Stimulated activated naive CD8-positive, alpha-beta T cell treated with anti-CD3 and anti-CD28 coated beads, Interleukin-15, Interleukin-2, amounts not matched to agents 100 ng/mL and 50 ng/mL, for 24 hours (primary cell): ENCODE measurements around the gene GPR37L1.

Source experiments
- H3K27ac Mint-ChIP-seq: one replicate; pipeline ENCODE4 v1.8.0; 2021; ENCODE audit warnings: mild to moderate bottlenecking, mixed read lengths
- H3K27me3 Mint-ChIP-seq: one replicate; pipeline ENCODE4 v1.8.0; 2021; ENCODE audit warnings: mixed read lengths
- H3K36me3 Mint-ChIP-seq: one replicate; pipeline ENCODE4 v1.8.0; 2021; ENCODE audit warnings: low read depth, mixed read lengths
- H3K4me1 Mint-ChIP-seq: one replicate; pipeline ENCODE4 v1.8.0; 2021; ENCODE audit warnings: low read depth, mixed read lengths
- H3K4me3 Mint-ChIP-seq: one replicate; pipeline ENCODE4 v1.8.0; 2021; ENCODE audit warnings: mild to moderate bottlenecking, mixed read lengths
- H3K9me3 Mint-ChIP-seq: one replicate; pipeline ENCODE4 v1.8.0; 2021; ENCODE audit warnings: mixed read lengths

Gene GPR37L1, protein sequence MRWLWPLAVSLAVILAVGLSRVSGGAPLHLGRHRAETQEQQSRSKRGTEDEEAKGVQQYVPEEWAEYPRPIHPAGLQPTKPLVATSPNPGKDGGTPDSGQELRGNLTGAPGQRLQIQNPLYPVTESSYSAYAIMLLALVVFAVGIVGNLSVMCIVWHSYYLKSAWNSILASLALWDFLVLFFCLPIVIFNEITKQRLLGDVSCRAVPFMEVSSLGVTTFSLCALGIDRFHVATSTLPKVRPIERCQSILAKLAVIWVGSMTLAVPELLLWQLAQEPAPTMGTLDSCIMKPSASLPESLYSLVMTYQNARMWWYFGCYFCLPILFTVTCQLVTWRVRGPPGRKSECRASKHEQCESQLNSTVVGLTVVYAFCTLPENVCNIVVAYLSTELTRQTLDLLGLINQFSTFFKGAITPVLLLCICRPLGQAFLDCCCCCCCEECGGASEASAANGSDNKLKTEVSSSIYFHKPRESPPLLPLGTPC

DNA sequence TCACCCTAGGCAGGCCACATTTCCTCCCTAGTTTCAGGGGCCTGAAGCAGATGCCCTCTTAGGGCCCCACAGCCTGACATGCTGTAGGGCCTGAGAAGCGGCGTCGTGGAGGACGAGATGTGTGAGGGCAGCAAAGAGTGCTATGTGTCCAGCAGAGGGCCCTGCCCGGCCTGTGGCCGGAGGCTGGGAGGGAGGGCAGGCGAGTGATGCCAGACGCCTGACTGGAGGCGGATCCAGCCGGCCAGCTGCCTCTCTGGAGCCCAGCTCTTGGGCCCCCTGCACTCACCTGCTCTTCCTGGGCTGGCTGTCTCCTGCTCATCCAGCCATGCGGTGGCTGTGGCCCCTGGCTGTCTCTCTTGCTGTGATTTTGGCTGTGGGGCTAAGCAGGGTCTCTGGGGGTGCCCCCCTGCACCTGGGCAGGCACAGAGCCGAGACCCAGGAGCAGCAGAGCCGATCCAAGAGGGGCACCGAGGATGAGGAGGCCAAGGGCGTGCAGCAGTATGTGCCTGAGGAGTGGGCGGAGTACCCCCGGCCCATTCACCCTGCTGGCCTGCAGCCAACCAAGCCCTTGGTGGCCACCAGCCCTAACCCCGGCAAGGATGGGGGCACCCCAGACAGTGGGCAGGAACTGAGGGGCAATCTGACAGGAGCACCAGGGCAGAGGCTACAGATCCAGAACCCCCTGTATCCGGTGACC lies at the start of gene GPR37L1:
TSS of gene GPR37L1 (plus strand) at position 279 of the 697 bp plus-strand sequence. CDS start at position 326, 47 bp downstream.
- H3K27ac Mint-ChIP-seq: no peak within 1 kb of the TSS

DNA sequence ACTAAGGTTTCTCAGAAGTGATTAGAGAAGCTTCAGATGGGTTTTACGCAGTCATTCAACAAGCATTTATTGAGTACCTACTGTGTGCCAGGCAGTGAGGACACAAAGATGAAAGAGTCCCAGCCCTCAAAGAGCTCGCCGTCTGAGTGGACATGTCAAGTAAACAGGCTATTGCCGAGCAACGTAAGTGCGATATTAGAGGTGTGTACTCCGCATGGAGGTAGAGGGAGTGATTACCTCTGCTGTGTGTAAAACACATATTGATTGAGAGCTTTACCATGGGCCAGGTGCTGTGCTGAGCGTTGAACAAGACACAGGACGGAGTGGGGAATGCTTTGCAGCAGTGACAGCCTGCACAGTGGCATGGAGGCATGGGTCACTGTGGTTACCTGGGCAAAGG lies 49.5 kb upstream of the GPR37L1 start:
- H3K27me3 Mint-ChIP-seq: no peaks in the 10 kb centered on the region

More for the DNA sequence above, at the start of gene GPR37L1:
- Mint-ChIP-seq H3K4me3 (no peak within 1 kb of the TSS), H3K27me3 (peaks cover 20% of the 10 kb centered on the region), H3K9me3 (no peaks in the 10 kb centered on the region), H3K4me1 (no peaks in the 10 kb centered on the region), H3K36me3 (no peaks in the 10 kb centered on the region)

DNA sequence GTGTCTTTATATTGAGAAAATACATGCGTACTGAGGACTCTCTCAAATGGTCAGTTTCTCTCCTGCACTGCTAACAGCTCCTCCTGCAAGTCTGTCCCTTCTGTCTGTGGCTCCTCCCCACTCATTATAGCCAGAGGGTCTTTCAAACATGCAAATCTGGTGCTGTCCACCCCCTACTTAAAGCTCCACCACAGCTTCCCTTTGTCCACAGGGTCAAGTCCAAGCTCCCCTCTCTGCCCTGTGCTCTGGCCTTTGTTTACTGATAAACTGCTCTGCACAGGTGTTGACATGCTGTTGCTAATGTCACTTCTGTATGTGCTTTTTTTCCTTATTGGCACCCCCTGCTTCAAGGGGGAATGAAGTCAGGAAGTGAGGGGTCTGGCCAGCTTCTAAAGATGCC lies 47.7 kb upstream of the GPR37L1 start:
- H3K36me3 Mint-ChIP-seq: no peaks in the 10 kb centered on the region
- no peaks in the 10 kb centered on the region for H3K27me3 Mint-ChIP-seq
- H3K4me1 Mint-ChIP-seq: no peaks in the 10 kb centered on the region
- no peak overlapping the region for H3K27ac Mint-ChIP-seq
- no peak overlapping the region for H3K4me3 Mint-ChIP-seq
- no peaks in the 10 kb centered on the region for H3K9me3 Mint-ChIP-seq

More for the DNA sequence above, 49.5 kb upstream of the GPR37L1 start:
- Mint-ChIP-seq H3K4me3 (no peak overlapping the region), H3K36me3 (no peaks in the 10 kb centered on the region), H3K9me3 (no peaks in the 10 kb centered on the region), H3K27ac (no peak overlapping the region), H3K4me1 (no peaks in the 10 kb centered on the region)

DNA sequence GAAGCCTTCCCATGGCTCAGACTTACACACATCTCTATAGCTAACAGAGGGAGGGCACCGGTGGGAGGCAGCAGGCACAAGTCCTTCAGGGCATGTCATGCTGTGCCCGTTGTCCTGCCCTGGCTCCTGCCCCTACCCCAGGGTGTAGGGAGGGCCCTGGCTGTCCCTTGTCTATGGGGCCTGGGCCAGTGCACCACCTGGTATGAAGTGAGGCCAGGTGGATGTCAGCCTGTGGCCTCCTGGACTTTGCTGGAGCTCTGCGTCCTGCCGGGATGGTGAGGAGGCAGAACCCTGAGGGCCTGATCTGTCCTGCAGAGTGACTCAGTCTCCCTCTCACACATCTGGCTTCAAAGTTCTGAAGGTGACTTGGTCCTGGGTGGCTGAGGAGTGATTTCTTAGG lies 47.3 kb upstream of the GPR37L1 start:
- Mint-ChIP-seq H3K4me1 (no peaks in the 10 kb centered on the region), H3K4me3 (no peak overlapping the region), H3K9me3 (no peaks in the 10 kb centered on the region), H3K27me3 (no peaks in the 10 kb centered on the region), H3K27ac (no peak overlapping the region), H3K36me3 (no peaks in the 10 kb centered on the region)

DNA sequence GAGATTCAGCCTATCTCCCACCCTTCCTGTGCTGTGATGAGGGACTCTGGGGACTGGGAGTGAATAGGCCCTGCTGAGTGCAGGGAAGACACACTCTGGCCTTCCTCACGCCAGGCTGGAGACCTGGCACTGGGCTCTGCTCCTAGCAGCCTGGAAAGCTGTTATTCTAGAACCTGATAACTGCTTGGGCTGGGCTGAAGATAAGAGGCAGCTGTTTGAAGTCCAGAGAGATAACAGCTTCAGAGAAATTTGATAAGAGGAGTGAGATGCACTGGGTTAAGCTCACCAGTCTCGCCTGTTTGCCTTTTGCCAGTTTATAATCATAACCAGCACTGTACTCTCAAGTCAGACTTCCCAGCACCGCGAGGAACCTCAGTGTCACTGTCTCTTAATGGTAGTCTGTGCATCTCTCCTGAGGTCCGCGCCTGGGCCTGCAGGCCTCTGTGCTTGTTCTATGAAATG lies 46.6 kb upstream of the GPR37L1 start:
- Mint-ChIP-seq H3K27ac (no peak overlapping the region), H3K27me3 (no peaks in the 10 kb centered on the region), H3K4me3 (no peak overlapping the region)

DNA sequence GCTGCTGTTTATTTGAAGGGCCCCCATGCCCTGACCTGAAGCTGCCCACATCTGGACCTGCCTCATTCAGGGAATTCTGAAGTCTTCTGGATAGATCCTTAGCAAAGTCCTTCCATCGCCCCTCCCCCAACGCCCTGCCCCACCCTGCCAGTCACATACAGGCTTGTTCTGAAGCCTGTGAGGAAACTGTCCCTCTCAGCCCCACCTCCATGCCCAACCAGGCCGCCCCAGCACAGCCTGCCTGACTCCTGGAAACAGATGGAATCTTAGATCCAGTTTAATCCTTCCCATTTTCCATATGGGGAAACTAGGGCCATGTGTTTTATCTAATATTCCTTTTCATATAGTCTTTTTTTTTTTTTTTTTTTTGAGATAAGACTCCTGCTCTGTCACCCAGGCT lies 44.5 kb upstream of the GPR37L1 start:
- Mint-ChIP-seq H3K4me1 (no peaks in the 10 kb centered on the region), H3K27ac (no peak overlapping the region), H3K27me3 (no peaks in the 10 kb centered on the region), H3K36me3 (no peaks in the 10 kb centered on the region), H3K4me3 (no peak overlapping the region), H3K9me3 (no peaks in the 10 kb centered on the region)

More for the DNA sequence above, 46.6 kb upstream of the GPR37L1 start:
- Mint-ChIP-seq H3K36me3 (no peaks in the 10 kb centered on the region), H3K9me3 (no peaks in the 10 kb centered on the region), H3K4me1 (no peaks in the 10 kb centered on the region)

DNA sequence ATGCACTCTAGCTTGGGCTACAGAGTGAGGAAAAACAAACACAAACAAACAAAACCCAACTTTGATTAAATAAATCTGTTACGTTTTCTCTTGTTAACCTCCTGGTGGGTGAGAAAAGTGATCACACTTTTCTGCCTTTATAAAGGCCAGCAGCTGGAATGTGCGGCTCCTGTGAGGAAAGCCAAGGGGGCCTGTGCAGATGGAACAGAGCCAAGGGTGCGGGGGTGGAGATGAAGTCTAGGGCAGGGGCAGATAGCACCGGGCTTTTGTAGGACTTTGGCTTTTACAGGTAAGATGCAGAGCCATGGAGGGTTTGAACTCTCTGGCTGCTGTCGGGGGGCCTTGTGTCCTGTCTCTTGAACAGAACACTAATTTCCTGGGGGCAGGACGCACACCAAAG lies 40.7 kb upstream of the GPR37L1 start:
- Mint-ChIP-seq H3K9me3 (no peaks in the 10 kb centered on the region), H3K4me3 (no peak overlapping the region), H3K27ac (no peak overlapping the region), H3K27me3 (no peaks in the 10 kb centered on the region), H3K4me1 (no peaks in the 10 kb centered on the region), H3K36me3 (no peaks in the 10 kb centered on the region)

DNA sequence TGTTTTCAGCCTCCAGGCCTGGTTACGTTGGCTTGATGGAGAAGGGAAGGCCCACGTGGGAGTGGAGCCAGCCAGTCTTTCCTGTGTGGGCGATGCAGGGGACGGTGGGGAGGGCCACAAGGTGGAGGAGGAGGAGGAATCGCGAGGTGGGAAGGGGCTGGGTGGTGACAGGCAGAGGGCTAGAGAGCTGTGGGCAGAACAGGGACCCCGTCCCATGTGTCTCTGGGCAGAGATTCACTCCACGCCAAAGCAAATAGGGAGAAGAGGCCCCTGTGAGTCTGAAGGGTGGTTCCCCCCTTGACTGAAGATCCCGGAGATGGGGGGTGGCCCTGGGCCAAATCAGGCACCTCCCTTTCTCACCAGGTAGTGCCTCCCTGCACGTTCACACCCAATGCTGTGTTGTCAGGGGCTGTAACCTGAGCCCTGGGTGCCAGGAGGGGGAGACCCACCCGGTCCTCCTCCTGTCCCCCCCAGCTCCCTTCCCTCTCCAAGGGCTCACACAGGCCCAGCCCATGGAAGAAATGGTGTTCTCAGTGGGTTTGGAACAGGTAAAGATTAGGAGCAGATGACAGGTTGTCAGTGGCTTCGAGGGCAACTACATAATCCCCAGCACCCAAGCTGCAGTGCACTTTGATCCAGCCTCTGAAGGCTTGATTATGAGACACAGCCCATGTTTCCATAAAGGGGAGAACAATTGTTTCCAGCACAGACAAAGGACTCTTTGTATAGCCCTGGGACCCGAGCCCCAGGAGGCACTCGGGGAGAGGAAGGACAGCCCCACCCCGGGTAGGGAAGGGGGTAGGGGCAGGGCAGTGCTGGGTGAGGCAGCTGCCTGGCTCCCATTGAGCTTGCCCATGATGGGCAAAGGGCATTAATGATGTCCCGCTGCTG lies 37.7 kb upstream of the GPR37L1 start:
- H3K27me3 Mint-ChIP-seq: no peaks in the 10 kb centered on the region
- no peak overlapping the region for H3K27ac Mint-ChIP-seq
- H3K4me3 Mint-ChIP-seq: no peak overlapping the region
- no peaks in the 10 kb centered on the region for H3K36me3 Mint-ChIP-seq
- H3K4me1 Mint-ChIP-seq: no peaks in the 10 kb centered on the region
- H3K9me3 Mint-ChIP-seq: no peaks in the 10 kb centered on the region

DNA sequence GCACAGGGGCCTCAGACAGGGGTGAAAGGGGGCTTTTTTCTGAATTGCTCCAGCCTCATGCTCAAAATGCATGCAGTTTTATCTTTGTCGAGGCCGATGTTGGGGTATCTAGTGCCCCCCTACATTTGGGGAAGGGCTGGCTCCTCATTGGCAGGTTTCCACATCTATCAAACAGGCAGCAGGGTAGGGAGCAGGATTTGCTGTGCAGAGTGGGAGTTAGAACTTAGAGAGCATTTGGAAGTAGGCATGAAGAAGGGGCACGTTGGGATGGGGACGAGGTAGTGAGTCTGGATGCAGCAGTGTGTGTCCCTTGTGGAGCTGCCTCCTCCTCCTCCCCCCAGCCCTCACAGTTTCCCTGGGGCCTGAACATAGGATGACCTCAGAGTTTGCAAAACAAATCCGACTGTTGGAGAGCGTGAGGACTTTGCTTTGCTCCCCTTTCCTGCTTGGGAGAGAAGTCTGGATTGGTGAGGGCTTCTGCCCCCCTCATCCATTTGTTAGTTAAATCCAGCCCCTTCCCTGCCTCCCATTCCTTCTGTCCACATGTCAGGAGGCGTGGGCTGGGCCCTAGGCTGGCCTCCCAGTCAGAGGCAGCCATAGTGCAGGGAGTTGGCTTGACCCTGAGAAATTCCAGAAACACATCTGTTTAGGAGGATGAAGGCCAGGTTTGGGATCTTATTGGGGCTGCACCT lies 36.9 kb upstream of the GPR37L1 start:
- H3K4me1 Mint-ChIP-seq: no peaks in the 10 kb centered on the region

DNA sequence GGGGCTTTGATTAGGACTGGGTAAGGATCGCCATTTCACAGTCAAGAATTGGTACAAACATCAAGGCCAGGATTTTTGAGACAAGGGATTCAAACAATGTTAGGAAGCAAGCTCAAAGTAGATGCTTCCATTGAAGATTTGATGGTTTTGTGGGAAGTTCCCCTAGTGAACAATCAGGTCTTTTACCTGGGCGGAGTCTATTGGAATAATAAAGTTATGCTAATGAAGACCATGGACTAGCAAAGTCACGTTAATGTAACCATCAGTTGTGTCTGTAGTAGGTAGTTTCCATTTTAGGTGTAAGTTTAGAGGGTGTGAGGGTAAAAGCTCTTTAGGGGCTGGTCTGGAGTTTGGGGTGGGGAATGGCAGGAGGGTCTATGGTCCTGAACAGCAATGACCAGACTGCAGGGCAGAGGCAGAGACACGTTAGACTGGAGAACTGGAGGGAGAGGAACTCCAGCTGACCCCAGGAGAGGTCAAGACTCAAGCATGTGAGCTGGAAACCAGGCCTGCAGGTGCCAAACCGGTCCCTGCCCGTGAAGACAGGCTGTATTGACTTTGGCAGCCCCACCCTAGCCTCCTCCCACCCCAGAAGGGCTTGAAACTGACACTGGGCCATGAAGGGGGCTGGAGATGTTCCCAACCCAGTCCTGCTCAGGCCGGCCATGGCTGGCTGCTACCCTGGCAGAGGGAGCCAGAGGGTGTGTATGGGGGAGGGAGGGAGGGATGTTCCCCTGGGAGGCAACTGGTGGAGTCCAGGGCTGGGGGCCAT lies 36.0 kb upstream of the GPR37L1 start:
- no peak overlapping the region for H3K27ac Mint-ChIP-seq
- no peak overlapping the region for H3K4me3 Mint-ChIP-seq
- H3K4me1 Mint-ChIP-seq: no peaks in the 10 kb centered on the region
- H3K27me3 Mint-ChIP-seq: no peaks in the 10 kb centered on the region
- no peaks in the 10 kb centered on the region for H3K9me3 Mint-ChIP-seq
- H3K36me3 Mint-ChIP-seq: no peaks in the 10 kb centered on the region

More for the DNA sequence above, 36.9 kb upstream of the GPR37L1 start:
- Mint-ChIP-seq H3K36me3 (no peaks in the 10 kb centered on the region), H3K27me3 (no peaks in the 10 kb centered on the region), H3K9me3 (no peaks in the 10 kb centered on the region), H3K27ac (no peak overlapping the region), H3K4me3 (no peak overlapping the region)

DNA sequence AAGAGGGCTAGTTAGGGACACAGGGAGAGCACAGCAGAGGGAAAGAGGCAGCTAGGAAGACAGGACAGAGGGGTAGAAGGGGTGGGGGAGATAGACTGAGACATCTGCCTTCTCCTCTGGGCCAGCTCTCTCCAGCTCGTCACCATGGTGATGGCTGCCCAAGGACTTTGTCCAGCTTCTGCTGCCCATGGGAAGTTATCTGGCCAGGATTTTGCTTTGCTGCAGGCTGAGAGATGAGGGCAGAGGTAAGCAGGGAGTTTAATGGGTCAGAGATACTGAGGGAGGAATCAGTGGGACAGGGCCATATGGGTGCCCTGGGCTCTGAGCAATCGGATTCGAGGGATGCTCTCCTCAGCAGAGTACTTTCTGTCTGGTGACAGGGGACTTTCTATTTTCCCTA lies 34.5 kb upstream of the GPR37L1 start:
- no peaks in the 10 kb centered on the region for H3K36me3 Mint-ChIP-seq
- no peaks in the 10 kb centered on the region for H3K27me3 Mint-ChIP-seq
- H3K4me3 Mint-ChIP-seq: no peak overlapping the region
- H3K4me1 Mint-ChIP-seq: no peaks in the 10 kb centered on the region
- no peak overlapping the region for H3K27ac Mint-ChIP-seq
- no peaks in the 10 kb centered on the region for H3K9me3 Mint-ChIP-seq

DNA sequence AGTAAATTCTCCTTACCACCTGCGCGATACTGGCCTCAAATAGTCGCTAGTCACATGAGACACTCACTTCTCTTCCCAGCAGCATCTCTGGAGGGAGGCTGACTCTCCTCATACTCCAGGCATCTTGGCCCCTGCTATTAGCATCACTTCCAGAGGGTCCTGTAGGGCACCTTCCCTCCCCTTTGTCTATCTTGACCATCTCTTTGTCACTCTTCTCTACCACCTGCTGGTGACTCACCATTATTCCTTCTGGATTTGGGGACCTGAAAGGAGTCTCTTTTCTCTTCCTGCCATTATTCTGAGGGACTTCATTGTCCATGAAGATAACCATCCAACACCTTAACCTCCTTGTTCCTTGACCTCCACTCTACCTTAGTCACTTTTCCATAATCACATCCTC lies 31.7 kb upstream of the GPR37L1 start:
- Mint-ChIP-seq H3K36me3 (no peaks in the 10 kb centered on the region), H3K4me1 (no peaks in the 10 kb centered on the region), H3K4me3 (no peak overlapping the region), H3K27ac (no peak overlapping the region), H3K9me3 (no peaks in the 10 kb centered on the region), H3K27me3 (peaks cover 6% of the 10 kb centered on the region)

DNA sequence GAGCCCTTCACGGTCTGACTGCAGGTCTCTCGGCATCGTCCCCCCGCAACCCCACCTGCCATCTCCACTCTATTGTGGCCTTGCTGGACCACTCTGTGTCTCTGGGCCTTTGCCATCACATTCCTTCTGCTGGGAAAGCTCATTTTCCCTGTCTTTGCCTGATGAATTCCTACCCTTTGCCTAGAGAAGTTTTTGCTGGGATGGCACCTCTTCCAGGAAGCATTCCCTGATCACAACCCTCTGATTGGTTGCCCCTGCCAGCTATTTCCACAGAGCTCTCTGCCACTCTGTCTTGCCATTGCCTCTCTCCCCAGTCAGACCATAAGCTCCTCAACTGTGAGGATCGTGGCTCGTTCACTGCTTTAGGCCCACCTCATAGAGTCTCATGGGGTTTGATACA lies 28.9 kb upstream of the GPR37L1 start:
- Mint-ChIP-seq H3K4me3 (no peak overlapping the region), H3K27ac (no peak overlapping the region), H3K27me3 (peaks cover 6% of the 10 kb centered on the region), H3K9me3 (no peaks in the 10 kb centered on the region), H3K36me3 (no peaks in the 10 kb centered on the region), H3K4me1 (no peaks in the 10 kb centered on the region)

DNA sequence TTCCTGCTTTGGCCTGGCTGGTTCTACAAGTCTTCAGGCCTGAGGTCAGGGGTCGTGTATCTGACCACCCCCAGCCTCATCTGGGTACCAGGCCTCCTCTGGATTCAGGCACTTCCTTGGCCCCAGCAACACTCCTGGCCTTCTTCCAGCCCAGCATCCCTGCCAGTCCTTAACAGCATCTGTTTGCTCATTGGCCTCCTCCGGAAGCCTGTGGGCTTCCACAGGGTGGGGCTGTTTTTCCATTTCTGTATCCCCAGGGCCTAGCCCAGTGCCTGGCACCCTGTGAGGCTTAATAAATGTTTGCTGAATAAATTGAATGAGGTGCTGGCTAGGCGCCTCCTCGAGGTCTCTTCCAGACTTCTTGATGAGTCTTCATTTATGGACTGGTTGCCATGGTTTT lies 21.5 kb upstream of the GPR37L1 start:
- Mint-ChIP-seq H3K27me3 (no peaks in the 10 kb centered on the region), H3K36me3 (no peaks in the 10 kb centered on the region), H3K4me3 (no peak overlapping the region), H3K4me1 (no peaks in the 10 kb centered on the region), H3K9me3 (no peaks in the 10 kb centered on the region), H3K27ac (no peak overlapping the region)
